Body of pancreas (tissue), 4 donors: ENCODE measurements around the gene GPR3. TPM values are rescaled to one million over a fixed set of nuclear protein-coding genes. Genes with fewer than 3 reads are reported as not detected.

Experiments used
- ATAC-seq: fragments of 150-250 bp; one replicate; pipeline ENCODE4 v1.9.1; 2016
- DNase-seq, 4 donors: peaks; one replicate each; pipeline ENCODE4 v3.0.0-alpha.2; 2019
- H3K27ac ChIP-seq, 4 donors: fragments of 200-600 bp; sonication (generic); 1 replicate in 3 of 4; 2 replicates in 1 of 4; pipeline versions ENCODE4 v1.5.1 to v1.6.1; 2016 to 2019; ENCODE audit warnings: mild to moderate bottlenecking in 1 of 4, mixed read lengths in 1 of 4, moderate library complexity in 1 of 4
- H3K27me3 ChIP-seq, 2 donors: fragments of 200-600 bp; sonication (generic); one replicate each; pipeline ENCODE4 v1.6.0; 2016; ENCODE audit warnings: mild to moderate bottlenecking in 1 of 2
- H3K36me3 ChIP-seq, 2 donors: fragments of 200-600 bp; sonication (generic); replicated peaks in 1 of 2; 2 replicates each; pipeline ENCODE4 v1.5.1; 2016; ENCODE audit warnings: low read depth in 2 of 2; ENCODE audit not compliant: insufficient read depth in 1 of 2
- H3K4me1 ChIP-seq: fragments of 200-600 bp; sonication (generic); one replicate; pipeline ENCODE4 v1.6.0; 2016
- H3K4me3 ChIP-seq, 2 donors: fragments of 200-600 bp; sonication (generic); 1 replicate in 1 of 2; 2 replicates in 1 of 2; pipeline ENCODE4 v1.5.1; 2016 to 2019
- H3K9me3 ChIP-seq, 3 donors: fragments of 200-600 bp; sonication (generic); 1 replicate in 2 of 3; 2 replicates in 1 of 3; pipeline ENCODE4 v1.5.1; 2016
- CTCF ChIP-seq, 7 experiments: fragments of 450-650 bp in 4 of 7; fragments of 200-600 bp in 3 of 7; sonication (generic) in 3 of 7; IDR thresholded peaks; one replicate each; pipeline ENCODE4 v1.5.1; 2016 to 2019; ENCODE audit warnings: antibody characterized with exemption in 7 of 7
- POLR2A ChIP-seq, 3 donors: fragments of 450-650 bp; IDR thresholded peaks; one replicate each; pipeline ENCODE4 v1.6.1; 2016; ENCODE audit warnings: antibody characterized with exemption in 3 of 3, mild to moderate bottlenecking in 2 of 3
- WGBS, 2 donors: methylation state at CpG; one replicate each; pipeline ENCODE4 v1.1.5; 2017; 5-methylcytosine and 5-hydroxymethylcytosine counted together
- intact Hi-C: fragments of 100-400 bp; cut with DNase I; formaldehyde crosslinking; loops from one replicate; pipeline ENCODE4 v1.15.1; 2023
- total RNA-seq, 2 donors: library from RNA; depleted of rRNA; stranded (reverse); fragments of >200 nt; gene quantifications; one replicate each; pipeline ENCODE4 v1.1.0, GENCODE V29; 2016

GPR3 gene
- total RNA-seq, 2 donors from 2014 or later, result not detected

GRCh38 chr1:27350663-27351540, 41.5 kb upstream of the GPR3 start:
- Histone ChIP-seq H3K36me3 (no peaks in the 10 kb centered on the region), H3K4me3 (no peak overlapping the region), H3K9me3 (no peaks in the 10 kb centered on the region), H3K27me3 (no peaks in the 10 kb centered on the region), H3K4me1 (peaks cover 27% of the 10 kb centered on the region), H3K27ac (no peak overlapping the region)
- ATAC-seq, result no peak
- no peak for TF ChIP-seq CTCF (IDR thresholded peaks at IDR 0.05)
- TF ChIP-seq POLR2A (IDR thresholded peaks at IDR 0.05), result no peak
- intact Hi-C loops, result no loop called here
- no peak for DNase-seq
- WGBS, 2 donors, result 58 to 73% methylated on average over 23 to 57 of the region's 62 CpGs

- DNase-seq (no peak), ATAC-seq (no peak)
- 46 to 64% methylated on average over 4 to 8 of the region's 8 CpGs for WGBS, 2 donors
- H3K4me3 ChIP-seq, result no peak overlapping the region
- H3K27me3 ChIP-seq, result no peaks in the 10 kb centered on the region
- no peak overlapping the region for H3K27ac ChIP-seq
- no peaks in the 10 kb centered on the region for H3K9me3 ChIP-seq
- intact Hi-C loops, result no loop called here
- TF ChIP-seq POLR2A (IDR thresholded peaks at IDR 0.05) (no peak), CTCF (IDR thresholded peaks at IDR 0.05) (no peak)
- peaks cover 27% of the 10 kb centered on the region for H3K4me1 ChIP-seq
- no peaks in the 10 kb centered on the region for H3K36me3 ChIP-seq
Observed at GRCh38 chr1:27351541-27352107, 40.8 kb upstream of the GPR3 start.

- H3K27ac ChIP-seq, result no peak overlapping the region
- no peak for DNase-seq
- H3K4me3 ChIP-seq, result no peak overlapping the region
- TF ChIP-seq CTCF (IDR thresholded peaks at IDR 0.05) (no peak), POLR2A (IDR thresholded peaks at IDR 0.05) (no peak)
- ATAC-seq, result no peak
- H3K36me3 ChIP-seq, result no peaks in the 10 kb centered on the region
- no peaks in the 10 kb centered on the region for H3K27me3 ChIP-seq
- H3K9me3 ChIP-seq, result no peaks in the 10 kb centered on the region
- intact Hi-C loops, result no loop called here
- H3K4me1 ChIP-seq, result peaks cover 41% of the 10 kb centered on the region
- 85 to 97% methylated on average over 5 to 13 of the region's 13 CpGs for WGBS, 2 donors
Observed at GRCh38 chr1:27353166-27353565, 39.3 kb upstream of the GPR3 start.

- no peaks in the 10 kb centered on the region for H3K27me3 ChIP-seq
- no peak overlapping the region for H3K4me3 ChIP-seq
- no peaks in the 10 kb centered on the region for H3K36me3 ChIP-seq
- DNase-seq, result no peak
- intact Hi-C loops, result no loop called here
- WGBS, 2 donors, result 86 to 92% methylated on average over 3 of the region's 3 CpGs
- no peaks in the 10 kb centered on the region for H3K9me3 ChIP-seq
- H3K4me1 ChIP-seq, result peaks cover 41% of the 10 kb centered on the region
- no peak for ATAC-seq
- TF ChIP-seq CTCF (IDR thresholded peaks at IDR 0.05), result no peak
- no peak for TF ChIP-seq POLR2A (IDR thresholded peaks at IDR 0.05)
- H3K27ac ChIP-seq, result no peak overlapping the region
Observed at GRCh38 chr1:27353629-27354028, 38.8 kb upstream of the GPR3 start.
